ENCODE data around the gene IFITM1. TPM values are rescaled to one million over a fixed set of nuclear protein-coding genes. Genes with fewer than 3 reads are reported as not detected.

Gene IFITM1
- total RNA-seq, 1 donor from 2014 or later = 352 TPM

DNA sequence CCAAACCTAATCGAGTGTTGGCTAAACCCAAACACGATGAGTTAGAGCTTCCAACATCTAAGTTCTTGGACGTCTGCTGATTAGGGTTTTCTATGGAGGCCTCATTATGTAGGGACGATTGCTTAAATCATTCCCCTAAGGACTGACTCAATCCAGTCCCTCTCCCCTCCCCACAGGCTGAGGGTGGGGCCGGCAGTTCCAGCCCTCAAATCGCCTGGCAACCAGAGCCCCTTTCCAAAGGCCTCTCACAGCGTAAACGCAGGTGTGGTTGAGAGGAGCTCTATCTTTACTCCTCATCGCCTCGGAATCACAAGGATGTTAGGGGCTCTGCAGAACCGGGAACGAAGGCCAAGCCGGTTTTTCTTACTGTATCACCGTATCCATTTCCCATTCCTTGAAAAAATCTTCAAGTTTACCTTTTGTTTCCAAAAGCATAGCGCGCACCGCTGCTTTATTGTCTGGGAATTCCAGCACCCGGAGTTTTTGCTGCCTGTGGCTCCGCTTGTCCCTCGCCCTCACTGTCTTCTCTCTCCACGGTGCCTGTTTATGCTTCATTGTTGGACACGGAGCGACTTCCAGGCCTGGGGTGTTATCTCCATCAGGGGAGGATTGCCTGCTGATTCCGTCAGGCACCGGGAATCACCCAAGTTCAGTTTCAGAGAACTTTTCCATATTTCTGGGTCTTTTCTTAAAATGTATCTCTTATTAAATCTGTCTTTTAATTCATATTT, 20.6 kb downstream of the IFITM1 start:
- no peak for DNase-seq (ENCODE audit: extremely low spot score, unreplicated experiment)
- H3K36me3 Mint-ChIP-seq (ENCODE audit: unreplicated experiment) = no peaks in the 10 kb centered on the region
- H3K27me3 Mint-ChIP-seq (ENCODE audit: unreplicated experiment) = no peaks in the 10 kb centered on the region
- peak overlapping the region; percentile 58 for H3K27ac Mint-ChIP-seq (ENCODE audit: unreplicated experiment)
- peaks cover 59% of the 10 kb centered on the region for H3K4me1 Mint-ChIP-seq (ENCODE audit: unreplicated experiment)
- H3K9me3 Mint-ChIP-seq (ENCODE audit: unreplicated experiment) = no peaks in the 10 kb centered on the region
- TF ChIP-seq CTCF (IDR thresholded peaks at IDR 0.05) = no peak
- H3K4me3 Mint-ChIP-seq (ENCODE audit: unreplicated experiment) = no peak overlapping the region

- H3K27me3 Mint-ChIP-seq (ENCODE audit: unreplicated experiment) = peaks cover 5% of the 10 kb centered on the region
- H3K36me3 Mint-ChIP-seq (ENCODE audit: unreplicated experiment) = no peaks in the 10 kb centered on the region
- peak overlapping the region; percentile 23 for H3K4me3 Mint-ChIP-seq (ENCODE audit: unreplicated experiment)
- DNase-seq (ENCODE audit: extremely low spot score, unreplicated experiment) = no peak
- peak overlapping the region; percentile 97 for H3K27ac Mint-ChIP-seq (ENCODE audit: unreplicated experiment)
- no peak for TF ChIP-seq CTCF (IDR thresholded peaks at IDR 0.05)
- peaks cover 47% of the 10 kb centered on the region for H3K4me1 Mint-ChIP-seq (ENCODE audit: unreplicated experiment)
- no peaks in the 10 kb centered on the region for H3K9me3 Mint-ChIP-seq (ENCODE audit: unreplicated experiment)
Observed at GRCh38 chr11:335779-336658, 22.2 kb downstream of the IFITM1 start.

GRCh38 chr11:336659-337198, 22.9 kb downstream of the IFITM1 start:
- peaks cover 44% of the 10 kb centered on the region for H3K4me1 Mint-ChIP-seq (ENCODE audit: unreplicated experiment)
- H3K9me3 Mint-ChIP-seq (ENCODE audit: unreplicated experiment) = no peaks in the 10 kb centered on the region
- no peak for TF ChIP-seq CTCF (IDR thresholded peaks at IDR 0.05)
- peak overlapping the region; percentile 15 for H3K4me3 Mint-ChIP-seq (ENCODE audit: unreplicated experiment)
- H3K27me3 Mint-ChIP-seq (ENCODE audit: unreplicated experiment) = peaks cover 5% of the 10 kb centered on the region
- no peak for DNase-seq (ENCODE audit: extremely low spot score, unreplicated experiment)
- no peaks in the 10 kb centered on the region for H3K36me3 Mint-ChIP-seq (ENCODE audit: unreplicated experiment)
- peak overlapping the region; percentile 97 for H3K27ac Mint-ChIP-seq (ENCODE audit: unreplicated experiment)

- H3K27ac Mint-ChIP-seq (ENCODE audit: unreplicated experiment) = peak overlapping the region; percentile 97
- H3K4me1 Mint-ChIP-seq (ENCODE audit: unreplicated experiment) = peaks cover 48% of the 10 kb centered on the region
- H3K4me3 Mint-ChIP-seq (ENCODE audit: unreplicated experiment) = no peak overlapping the region
Observed at GRCh38 chr11:337711-338110, 23.9 kb downstream of the IFITM1 start.

More at GRCh38 chr11:337711-338110, 23.9 kb downstream of the IFITM1 start:
- peaks cover 5% of the 10 kb centered on the region for H3K27me3 Mint-ChIP-seq (ENCODE audit: unreplicated experiment)
- no peaks in the 10 kb centered on the region for H3K9me3 Mint-ChIP-seq (ENCODE audit: unreplicated experiment)
- H3K36me3 Mint-ChIP-seq (ENCODE audit: unreplicated experiment) = no peaks in the 10 kb centered on the region
- TF ChIP-seq CTCF (IDR thresholded peaks at IDR 0.05) = no peak
- DNase-seq (ENCODE audit: extremely low spot score, unreplicated experiment) = no peak
